ENCODE data around the gene SPTSSA. TPM values are rescaled to one million over a fixed set of nuclear protein-coding genes. Genes with fewer than 3 reads are reported as not detected.
A peak's percentile ranks its signal among the peaks of the same experiment; 100 is the strongest.

Gene SPTSSA
- total RNA-seq, 1 experiment from 2014 or later, result 20.2 TPM

GRCh38 chr14:34498684-34499412 is 36.8 kb upstream of the SPTSSA start:
- intact Hi-C loops (cut with micrococcal nuclease; ENCODE audit: unreplicated experiment), result loop anchor here (2.0 kb wide), 2 partner anchors 168 to 176 kb away; no protein-coding TSS in a partner anchor
- peak; percentile 63 for DNase-seq (ENCODE audit: low spot score)
- no peaks in the 10 kb centered on the region for H3K36me3 ChIP-seq (ENCODE audit: insufficient read depth, low read length, poor library complexity, severe bottlenecking)
- no peak overlapping the region for H3K4me3 ChIP-seq (ENCODE audit: low read depth, low read length, poor library complexity, severe bottlenecking)
- ChIA-PET POLR2A (ENCODE audit: low non-redundant PET) (no interaction called here), CTCF (interaction anchor here (0.6 to 1.5 kb wide), 4 partner anchors 167 to 963 kb away, joined by 3 to 12 read pairs (median 5); no protein-coding TSS in a partner anchor)
- H3K27me3 ChIP-seq (replicated peaks; ENCODE audit: insufficient read depth, low read depth, low read length, poor library complexity), result no peaks in the 10 kb centered on the region
- no peaks in the 10 kb centered on the region for H3K9me3 ChIP-seq (ENCODE audit: low read depth, low read length, poor library complexity, severe bottlenecking)
- H3K27ac ChIP-seq (ENCODE audit: low read depth, low read length, poor library complexity, severe bottlenecking), result no peak overlapping the region
- BruUV-seq (replicated peaks), result no TSS peak
- peaks cover 9% of the 10 kb centered on the region for H3K4me1 ChIP-seq (ENCODE audit: insufficient read depth, low read length, poor library complexity, severe bottlenecking)
- no peak for TF ChIP-seq EZH2 (IDR thresholded peaks at IDR 0.05; ENCODE audit: borderline replicate concordance, low read depth, low read length, poor library complexity, severe bottlenecking)
- TF ChIP-seq, protein P1, sequence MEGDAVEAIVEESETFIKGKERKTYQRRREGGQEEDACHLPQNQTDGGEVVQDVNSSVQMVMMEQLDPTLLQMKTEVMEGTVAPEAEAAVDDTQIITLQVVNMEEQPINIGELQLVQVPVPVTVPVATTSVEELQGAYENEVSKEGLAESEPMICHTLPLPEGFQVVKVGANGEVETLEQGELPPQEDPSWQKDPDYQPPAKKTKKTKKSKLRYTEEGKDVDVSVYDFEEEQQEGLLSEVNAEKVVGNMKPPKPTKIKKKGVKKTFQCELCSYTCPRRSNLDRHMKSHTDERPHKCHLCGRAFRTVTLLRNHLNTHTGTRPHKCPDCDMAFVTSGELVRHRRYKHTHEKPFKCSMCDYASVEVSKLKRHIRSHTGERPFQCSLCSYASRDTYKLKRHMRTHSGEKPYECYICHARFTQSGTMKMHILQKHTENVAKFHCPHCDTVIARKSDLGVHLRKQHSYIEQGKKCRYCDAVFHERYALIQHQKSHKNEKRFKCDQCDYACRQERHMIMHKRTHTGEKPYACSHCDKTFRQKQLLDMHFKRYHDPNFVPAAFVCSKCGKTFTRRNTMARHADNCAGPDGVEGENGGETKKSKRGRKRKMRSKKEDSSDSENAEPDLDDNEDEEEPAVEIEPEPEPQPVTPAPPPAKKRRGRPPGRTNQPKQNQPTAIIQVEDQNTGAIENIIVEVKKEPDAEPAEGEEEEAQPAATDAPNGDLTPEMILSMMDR (conservative IDR thresholded peaks at IDR 0.05; ENCODE audit: low read depth, low read length), result peak; percentile 76

DNA sequence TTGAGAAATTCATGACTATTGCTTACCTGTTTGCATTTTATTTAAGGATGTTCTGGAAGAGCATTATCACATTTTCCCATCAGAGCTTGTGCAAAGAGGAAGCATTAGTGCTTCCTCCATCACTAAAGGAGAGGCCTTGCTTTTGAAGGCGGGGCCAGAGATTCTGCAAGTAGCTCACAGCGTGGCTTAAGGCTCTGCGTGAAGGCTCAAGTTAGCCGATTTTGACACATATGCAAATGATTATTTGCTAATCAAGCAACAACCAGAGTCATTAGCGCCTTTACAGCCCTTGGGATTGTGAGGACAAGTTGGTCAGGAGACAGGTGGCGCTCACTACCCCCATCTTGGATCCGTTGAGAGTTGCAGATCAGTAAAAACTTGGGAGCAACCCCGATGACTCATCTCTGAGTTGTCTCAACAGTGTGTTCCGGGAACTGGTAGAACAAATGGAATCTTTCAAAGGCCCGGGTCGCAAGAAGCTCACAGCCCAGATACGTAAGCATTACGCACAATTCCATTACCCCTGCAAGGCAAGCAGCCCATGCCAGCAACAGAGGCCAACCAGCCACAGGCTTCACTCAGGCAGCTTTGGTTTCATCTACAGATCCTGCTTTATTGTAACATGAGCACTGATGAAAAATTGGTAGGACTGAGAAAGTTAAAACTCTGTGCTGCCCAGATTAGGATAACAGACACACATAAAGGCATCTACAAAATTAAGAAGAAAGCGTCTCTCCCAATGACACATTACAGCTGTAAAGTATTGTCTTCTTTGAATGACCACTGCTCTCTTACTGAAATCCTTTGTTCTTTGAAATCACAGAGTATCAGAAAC is 34.9 kb upstream of the SPTSSA start:
- POLR2A ChIA-PET (ENCODE audit: low non-redundant PET), result no interaction called here
- TF ChIP-seq, protein P1 (conservative IDR thresholded peaks at IDR 0.05; ENCODE audit: low read depth, low read length), result 0 out of 2 replicates have a peak, but pooled peaks have one; percentile 15
- TF ChIP-seq EZH2 (IDR thresholded peaks at IDR 0.05; ENCODE audit: borderline replicate concordance, low read depth, low read length, poor library complexity, severe bottlenecking), result no peak
- no peaks in the 10 kb centered on the region for H3K27me3 ChIP-seq (replicated peaks; ENCODE audit: insufficient read depth, low read depth, low read length, poor library complexity)
- H3K4me1 ChIP-seq (ENCODE audit: insufficient read depth, low read length, poor library complexity, severe bottlenecking), result peaks cover 9% of the 10 kb centered on the region
- no TSS peak for BruUV-seq (replicated peaks)
- no peak overlapping the region for H3K4me3 ChIP-seq (ENCODE audit: low read depth, low read length, poor library complexity, severe bottlenecking)
- intact Hi-C loops (cut with micrococcal nuclease; ENCODE audit: unreplicated experiment), result no loop called here
- H3K9me3 ChIP-seq (ENCODE audit: low read depth, low read length, poor library complexity, severe bottlenecking), result no peaks in the 10 kb centered on the region
- peak overlapping the region; percentile 11 for H3K27ac ChIP-seq (ENCODE audit: low read depth, low read length, poor library complexity, severe bottlenecking)
- no peaks in the 10 kb centered on the region for H3K36me3 ChIP-seq (ENCODE audit: insufficient read depth, low read length, poor library complexity, severe bottlenecking)
- DNase-seq (ENCODE audit: low spot score), result peak; percentile 85
- CTCF ChIA-PET, result no interaction called here

DNA sequence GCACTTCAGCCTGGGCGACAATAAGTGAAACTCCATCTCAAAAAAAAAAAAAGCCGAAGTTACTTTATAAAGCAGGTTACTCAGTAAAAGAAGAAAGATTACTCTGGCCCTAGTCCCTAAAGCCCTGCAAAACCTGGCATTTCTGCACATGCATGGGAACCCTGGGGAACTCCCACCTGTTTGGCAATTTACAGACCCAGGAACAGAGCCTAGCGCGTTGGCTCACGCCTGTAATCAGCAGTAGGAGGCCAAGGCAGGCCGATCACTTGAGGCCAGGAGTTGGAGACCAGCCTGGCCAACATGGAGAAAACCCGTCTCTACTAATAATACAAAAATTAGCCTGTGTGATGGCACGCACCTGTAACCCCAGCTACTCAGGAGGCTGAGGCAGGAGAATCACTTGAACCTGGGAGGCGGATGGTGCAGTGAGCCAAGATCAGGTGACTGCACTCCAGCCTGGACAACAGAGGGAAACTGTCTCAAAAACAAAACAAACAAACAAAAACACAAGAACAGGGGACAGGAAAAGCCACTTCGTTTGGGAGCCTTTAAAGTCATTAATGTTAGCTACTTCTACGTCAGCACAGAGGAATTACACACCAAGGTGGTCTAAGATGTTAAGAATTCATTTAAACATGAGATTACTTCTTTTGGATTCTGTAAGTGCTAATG is 34.1 kb upstream of the SPTSSA start:
- no peak overlapping the region for H3K4me3 ChIP-seq (ENCODE audit: low read depth, low read length, poor library complexity, severe bottlenecking)
- no peaks in the 10 kb centered on the region for H3K27me3 ChIP-seq (replicated peaks; ENCODE audit: insufficient read depth, low read depth, low read length, poor library complexity)
- peaks cover 9% of the 10 kb centered on the region for H3K4me1 ChIP-seq (ENCODE audit: insufficient read depth, low read length, poor library complexity, severe bottlenecking)
- intact Hi-C loops (cut with micrococcal nuclease; ENCODE audit: unreplicated experiment), result no loop called here
- no peak for DNase-seq (ENCODE audit: low spot score)
- no peaks in the 10 kb centered on the region for H3K9me3 ChIP-seq (ENCODE audit: low read depth, low read length, poor library complexity, severe bottlenecking)
- BruUV-seq (replicated peaks), result no TSS peak
- TF ChIP-seq, protein P1 (conservative IDR thresholded peaks at IDR 0.05; ENCODE audit: low read depth, low read length), result no peak
- TF ChIP-seq EZH2 (IDR thresholded peaks at IDR 0.05; ENCODE audit: borderline replicate concordance, low read depth, low read length, poor library complexity, severe bottlenecking), result no peak
- CTCF ChIA-PET, result no interaction called here
- POLR2A ChIA-PET (ENCODE audit: low non-redundant PET), result no interaction called here
- H3K27ac ChIP-seq (ENCODE audit: low read depth, low read length, poor library complexity, severe bottlenecking), result no peak overlapping the region
- no peaks in the 10 kb centered on the region for H3K36me3 ChIP-seq (ENCODE audit: insufficient read depth, low read length, poor library complexity, severe bottlenecking)

Measured in A673 (cell line).